ENCODE results near the gene PPIP5K1. TPM values are rescaled to one million over a fixed set of nuclear protein-coding genes. Genes with fewer than 3 reads are reported as not detected.

The PPIP5K1 gene
- 5.5 to 7.9 TPM (median 6.6 TPM) in 5 replicates for total RNA-seq (2022; extraction: Qiagen RNA extraction)

GRCh38 chr15:43589778-43590466, at the start of gene PPIP5K1:
PPIP5K1 (minus strand) TSS chr15:43590208; CDS start chr15:43584504, 5,704 bp downstream.

GRCh38 chr15:43618700-43619099, 28.7 kb upstream of the PPIP5K1 start, which contains the start of gene STRC:
STRC (minus strand) TSS chr15:43618800; CDS start chr15:43618722, 78 bp downstream.

DNA sequence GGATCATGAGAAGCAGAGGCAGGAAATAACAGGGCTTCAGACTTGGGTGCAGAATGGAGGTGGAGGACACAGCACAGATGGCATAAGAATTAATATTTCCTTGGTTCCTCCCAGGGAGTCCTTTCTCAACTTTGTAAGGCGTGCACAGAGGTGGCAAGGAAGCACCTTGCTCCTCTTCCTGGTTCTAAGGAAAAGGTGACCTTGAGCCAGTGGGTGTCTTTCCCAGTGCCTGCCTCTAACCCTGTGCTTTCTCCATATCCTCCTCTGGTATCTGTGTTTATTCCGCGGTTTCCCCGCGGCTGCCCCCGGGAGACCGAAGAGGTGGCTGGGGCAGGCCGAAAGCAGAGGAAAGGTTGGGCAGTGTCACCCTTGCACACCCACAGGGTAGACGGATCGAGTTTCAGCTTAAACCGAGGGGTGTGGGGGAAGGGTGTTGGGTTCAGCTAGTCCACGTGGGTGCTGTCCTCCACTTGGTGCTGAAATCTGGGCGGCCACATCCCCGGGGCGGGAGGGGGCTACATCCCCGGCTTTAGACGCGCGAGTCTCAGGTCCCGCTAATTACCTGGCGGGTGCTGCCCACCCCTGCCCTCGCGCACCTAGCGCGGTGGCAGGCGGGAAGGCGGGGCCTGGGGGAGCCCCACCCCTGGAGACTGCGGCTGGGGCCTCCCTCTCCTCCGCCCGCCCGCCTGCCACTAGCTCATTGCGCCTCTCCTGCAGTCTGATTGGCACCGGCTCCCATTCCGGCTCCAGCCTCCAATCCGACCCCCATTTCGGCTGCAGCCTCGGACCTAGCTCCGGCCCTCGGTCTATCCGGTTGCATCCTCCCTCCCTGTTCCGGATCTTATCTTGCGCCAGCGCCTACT, 3.6 kb upstream of the PPIP5K1 start, which contains the start of gene CKMT1B:
Gene CKMT1B (plus strand): TSS at position 700 of the 863 bp plus-strand sequence. CDS start 192 bp downstream, outside the sequence.

DNA sequence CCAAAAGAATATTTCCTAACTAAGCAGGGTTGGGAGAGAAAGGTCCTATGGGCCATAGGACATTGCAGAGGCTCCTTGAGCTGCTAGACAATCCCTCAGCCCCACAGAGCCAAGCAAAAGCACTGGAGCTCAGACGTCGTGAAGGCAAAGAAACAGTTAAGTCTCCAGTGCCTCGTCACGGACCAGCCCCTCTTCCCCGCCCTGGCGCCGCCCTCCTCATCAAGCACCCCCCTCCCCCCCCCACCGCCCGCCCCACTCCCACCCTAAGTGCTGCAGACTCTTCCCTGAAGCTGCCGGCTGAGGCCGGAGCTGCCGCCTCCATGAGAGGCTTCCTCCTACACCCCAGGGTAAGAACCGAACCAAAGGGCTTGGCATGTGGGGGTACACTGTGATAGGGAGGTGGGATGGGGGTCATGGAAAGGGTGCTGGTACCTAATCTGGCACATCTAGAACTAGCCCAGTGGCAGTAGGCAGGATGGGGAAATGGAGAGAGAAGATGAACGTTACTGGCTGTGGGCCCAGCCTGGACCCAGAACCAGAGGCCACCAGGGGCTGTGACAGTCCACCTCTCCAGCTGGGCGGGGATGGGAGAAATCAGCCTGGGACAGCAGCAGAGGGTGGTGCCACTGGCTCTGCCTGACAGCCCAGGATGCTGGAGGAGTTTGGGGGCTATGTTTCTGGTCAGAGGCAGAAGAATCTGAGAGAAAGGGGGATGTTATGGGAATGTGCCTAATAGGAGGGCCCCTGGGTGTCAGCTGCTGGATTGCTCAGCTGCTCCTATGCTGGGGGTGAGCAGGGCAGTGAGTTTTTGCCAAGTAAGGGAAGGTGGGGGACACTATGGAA, 72.4 kb downstream of the PPIP5K1 start, which contains the start of gene MAP1A:
Gene MAP1A (plus strand): TSS at position 255 of the 843 bp plus-strand sequence. CDS start 3,866 bp downstream, outside the sequence.

GRCh38 chr15:43492673-43493601, 97.1 kb downstream of the PPIP5K1 start, which contains the start of gene TP53BP1:
TP53BP1 (minus strand) TSS chr15:43493156; CDS start chr15:43493043, 113 bp downstream.

Other genes with a start within 250 kb of the PPIP5K1 start
- gene ZSCAN29, start 219.2 kb downstream of the PPIP5K1 start, total RNA-seq (2022; extraction: Qiagen RNA extraction): 8.5 to 11.0 TPM (median 9.8 TPM) in 5 replicates
- gene TUBGCP4, start 219.1 kb downstream of the PPIP5K1 start, total RNA-seq (2022; extraction: Qiagen RNA extraction): 4.1 to 7.4 TPM (median 6.2 TPM) in 5 replicates
- 16.0 to 21.6 TPM (median 20.2 TPM) in 5 replicates for gene TP53BP1, start 97.1 kb downstream of the PPIP5K1 start, total RNA-seq (2022; extraction: Qiagen RNA extraction)
- gene MAP1A, start 72.6 kb downstream of the PPIP5K1 start, total RNA-seq (2022; extraction: Qiagen RNA extraction): 0.69 to 0.88 TPM (median 0.76 TPM) in 5 replicates
- gene CKMT1B, start 3.8 kb upstream of the PPIP5K1 start, total RNA-seq (2022; extraction: Qiagen RNA extraction): 3.1 to 4.2 TPM (median 3.8 TPM) in 5 replicates
- 0.06 to 0.16 TPM (median 0.07 TPM) in 3 of 5 replicates, not detected in the others for gene STRC, start 28.6 kb upstream of the PPIP5K1 start, total RNA-seq (2022; extraction: Qiagen RNA extraction)
- gene CATSPER2, start 58.6 kb upstream of the PPIP5K1 start, total RNA-seq (2022; extraction: Qiagen RNA extraction): 0.49 to 1.8 TPM (median 0.81 TPM) in 5 replicates
- 2.5 to 4.1 TPM (median 2.7 TPM) in 5 replicates for gene CKMT1A, start 103.7 kb upstream of the PPIP5K1 start, total RNA-seq (2022; extraction: Qiagen RNA extraction)
- gene PDIA3, start 156.2 kb upstream of the PPIP5K1 start, total RNA-seq (2022; extraction: Qiagen RNA extraction): 286 to 370 TPM (median 345 TPM) in 5 replicates
- 1.3 to 2.5 TPM (median 1.8 TPM) in 5 replicates for gene ELL3, start 186.8 kb upstream of the PPIP5K1 start, total RNA-seq (2022; extraction: Qiagen RNA extraction)
- gene SERF2, start 202.1 kb upstream of the PPIP5K1 start, total RNA-seq (2022; extraction: Qiagen RNA extraction): 459 to 728 TPM (median 704 TPM) in 5 replicates
- gene SERINC4, start 210.0 kb upstream of the PPIP5K1 start, total RNA-seq (2022; extraction: Qiagen RNA extraction): 0.05 to 0.12 TPM (median 0.06 TPM) in 4 of 5 replicates, not detected in the other
- 3.3 to 6.1 TPM (median 4.5 TPM) in 5 replicates for gene HYPK, start 210.4 kb upstream of the PPIP5K1 start, total RNA-seq (2022; extraction: Qiagen RNA extraction)
- gene MFAP1, start 234.5 kb upstream of the PPIP5K1 start, total RNA-seq (2022; extraction: Qiagen RNA extraction): 24.1 to 35.2 TPM (median 25.4 TPM) in 5 replicates
- 11.5 to 14.3 TPM (median 12.0 TPM) in 5 replicates for gene WDR76, start 236.8 kb upstream of the PPIP5K1 start, total RNA-seq (2022; extraction: Qiagen RNA extraction)

Data from A549 treated with CORT108297 at 1 μM for 4 hours (cell line).